Epidermal melanocyte (primary cell): ENCODE measurements around the gene PADI3.

ENCODE experiments used
- DNase-seq: peaks from one replicate; pipeline ENCODE4 v3.0.0; 2011; ENCODE audit warnings: low spot score; ENCODE audit not compliant: insufficient read length

The PADI3 gene

DNA sequence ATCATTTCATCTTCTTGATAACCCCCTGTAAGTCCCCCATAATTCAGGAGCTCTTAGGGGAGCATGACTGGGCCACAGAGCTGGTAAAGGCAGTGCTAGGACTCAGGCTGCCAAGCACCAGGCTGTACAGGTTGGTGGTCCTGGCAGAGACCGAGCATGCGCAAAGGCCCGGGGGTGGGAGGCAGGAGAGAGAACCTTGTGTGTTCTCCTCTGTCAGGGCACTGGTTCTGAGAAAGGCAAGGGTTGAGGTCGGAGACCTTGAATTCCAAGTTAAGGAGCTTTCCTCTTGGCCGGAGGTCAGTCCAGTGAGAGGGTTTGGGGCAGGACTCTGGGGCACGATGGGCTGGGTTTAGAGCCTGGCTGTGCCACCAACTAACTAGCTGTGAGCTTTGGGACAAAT lies 23.2 kb downstream of the PADI3 start:
- no peak for DNase-seq

- no peak for DNase-seq
Observed at GRCh38 chr1:17272646-17273045, 23.7 kb downstream of the PADI3 start.

GRCh38 chr1:17273096-17273495 lies 24.2 kb downstream of the PADI3 start:
- DNase-seq: no peak

- DNase-seq: peak; percentile 53
Observed at GRCh38 chr1:17274186-17275170, 25.6 kb downstream of the PADI3 start.

DNA sequence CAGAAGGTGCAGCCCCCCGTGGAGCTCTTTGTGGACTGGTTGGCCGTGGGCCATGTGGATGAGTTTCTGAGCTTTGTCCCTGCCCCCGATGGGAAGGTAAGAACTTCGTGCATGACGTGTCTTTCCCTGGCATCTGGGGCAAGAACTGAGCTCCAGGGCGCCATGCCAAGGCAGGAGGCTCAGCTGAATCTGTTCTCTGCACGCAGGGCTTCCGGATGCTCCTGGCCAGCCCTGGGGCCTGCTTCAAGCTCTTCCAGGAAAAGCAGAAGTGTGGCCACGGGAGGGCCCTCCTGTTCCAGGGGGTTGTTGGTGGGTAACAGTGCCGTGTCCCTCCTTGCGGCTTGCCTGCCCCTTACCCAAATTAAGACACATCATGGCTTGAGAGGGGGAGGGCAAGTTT lies 27.7 kb downstream of the PADI3 start:
- no peak for DNase-seq

DNA sequence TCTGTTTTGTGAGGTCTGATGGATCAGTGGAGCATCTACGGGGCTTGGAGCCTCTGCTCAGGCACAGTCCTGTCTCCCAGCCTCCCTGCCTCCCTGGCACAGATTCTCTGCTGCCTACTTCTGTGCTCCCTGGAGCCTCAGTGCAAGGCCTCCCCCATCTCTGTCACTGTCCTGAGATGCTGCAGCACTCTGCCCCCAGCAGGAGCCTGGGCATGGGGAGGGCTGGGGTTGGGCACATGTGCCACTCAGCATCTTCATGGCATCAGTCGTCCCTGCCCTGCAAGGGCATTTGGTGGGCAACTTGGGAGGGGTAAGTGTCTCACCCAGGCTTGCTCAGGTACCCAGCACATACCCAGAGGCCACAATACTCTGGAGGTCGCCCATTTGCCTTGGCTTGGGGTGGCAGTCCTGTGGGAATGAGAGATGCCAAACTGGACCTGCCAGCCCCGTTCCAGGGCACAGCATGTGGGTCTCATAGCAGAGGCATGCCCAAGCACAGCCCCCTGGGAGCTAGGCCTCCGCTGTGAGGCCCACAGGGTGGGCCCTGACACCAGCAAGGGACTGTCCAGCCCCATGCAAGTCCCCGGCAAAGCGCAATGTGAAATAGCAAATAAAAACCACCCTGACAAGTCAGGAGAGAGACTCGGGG lies 28.7 kb downstream of the PADI3 start:
- no peak for DNase-seq

GRCh38 chr1:17278996-17279830 lies 30.3 kb downstream of the PADI3 start:
- no peak for DNase-seq

DNA sequence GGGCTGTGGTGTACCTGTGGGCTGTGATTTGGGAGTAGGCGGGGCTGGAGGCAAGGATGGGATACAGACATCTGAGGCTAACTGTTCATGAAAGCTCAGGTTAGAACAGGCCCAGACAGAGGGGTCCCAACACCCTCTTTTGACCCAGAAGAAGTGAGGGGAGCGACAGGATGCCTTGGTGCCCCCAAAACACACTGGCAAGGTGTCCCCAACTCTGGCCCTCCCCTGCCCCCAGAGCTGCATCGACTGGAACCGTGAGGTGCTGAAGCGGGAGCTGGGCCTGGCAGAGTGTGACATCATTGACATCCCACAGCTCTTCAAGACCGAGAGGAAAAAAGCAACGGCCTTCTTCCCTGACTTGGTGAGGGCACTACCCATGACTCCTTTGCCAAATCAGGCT lies 31.5 kb downstream of the PADI3 start:
- no peak for DNase-seq

GRCh38 chr1:17280894-17281293 lies 32.0 kb downstream of the PADI3 start:
- no peak for DNase-seq

DNA sequence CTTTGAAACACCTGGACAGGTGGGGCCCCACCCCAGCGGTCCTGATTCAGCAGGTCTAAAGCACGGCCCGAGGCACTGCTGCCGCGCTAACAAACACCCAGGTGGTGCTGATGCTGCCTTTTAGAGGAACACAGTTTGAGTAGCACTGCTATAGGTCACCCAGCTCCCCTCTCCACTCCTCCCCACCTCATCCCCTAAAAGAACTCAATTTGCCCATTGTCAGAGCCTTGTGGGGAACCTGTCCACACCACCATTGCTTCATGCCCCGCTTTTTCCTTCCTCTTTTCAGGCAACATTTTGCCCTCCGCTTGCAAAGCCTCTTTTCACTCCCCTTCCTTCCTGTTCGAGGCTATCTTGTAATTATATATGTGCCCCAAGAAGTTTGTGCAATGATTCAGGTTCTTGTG lies 32.9 kb downstream of the PADI3 start:
- DNase-seq: no peak

DNA sequence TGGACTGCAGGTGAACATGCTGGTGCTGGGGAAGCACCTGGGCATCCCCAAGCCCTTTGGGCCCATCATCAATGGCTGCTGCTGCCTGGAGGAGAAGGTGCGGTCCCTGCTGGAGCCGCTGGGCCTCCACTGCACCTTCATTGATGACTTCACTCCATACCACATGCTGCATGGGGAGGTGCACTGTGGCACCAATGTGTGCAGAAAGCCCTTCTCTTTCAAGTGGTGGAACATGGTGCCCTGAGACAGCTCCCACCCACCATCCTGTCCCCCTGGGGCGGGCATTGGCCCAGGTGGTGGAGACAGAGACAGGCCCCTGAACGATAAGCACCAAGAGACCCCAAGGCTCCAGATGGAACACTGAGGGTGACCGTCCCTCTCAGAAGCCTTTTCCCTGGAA lies 33.9 kb downstream of the PADI3 start:
- no peak for DNase-seq

GRCh38 chr1:17286646-17287045 lies 37.7 kb downstream of the PADI3 start:
- no peak for DNase-seq

DNA sequence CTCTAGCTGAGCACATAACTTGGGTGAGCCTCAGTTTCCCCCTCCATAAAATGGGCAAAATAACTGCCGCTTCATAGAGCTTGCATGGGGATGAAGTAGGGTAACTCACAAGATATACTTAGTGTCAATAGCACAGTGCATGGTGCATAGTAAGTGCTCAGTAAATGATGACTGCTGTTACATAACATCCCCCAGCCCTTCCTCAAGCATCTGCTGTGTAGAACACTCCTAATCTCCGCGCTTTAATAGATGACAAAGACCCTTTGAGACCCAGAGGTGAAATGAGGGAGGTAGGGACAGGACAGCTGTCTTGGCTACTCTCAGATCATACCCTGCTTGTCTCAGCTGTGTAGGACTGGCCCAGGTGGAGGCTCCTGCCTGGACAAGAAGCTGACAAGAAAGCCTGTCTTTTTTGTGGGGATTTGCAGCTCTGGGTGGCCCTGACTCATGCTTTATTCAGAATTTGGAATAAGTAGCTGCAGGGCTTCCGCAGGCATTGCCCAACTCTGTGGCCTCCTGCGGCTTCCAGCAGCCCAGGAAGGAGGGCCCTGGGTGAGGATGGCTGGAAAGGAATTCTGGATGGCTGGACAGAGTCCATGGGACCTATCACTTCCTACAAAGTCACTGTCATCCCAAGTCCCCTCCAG lies 38.4 kb downstream of the PADI3 start:
- DNase-seq: no peak

- no peak for DNase-seq
Observed at GRCh38 chr1:17289721-17290120, 40.8 kb downstream of the PADI3 start.

DNA sequence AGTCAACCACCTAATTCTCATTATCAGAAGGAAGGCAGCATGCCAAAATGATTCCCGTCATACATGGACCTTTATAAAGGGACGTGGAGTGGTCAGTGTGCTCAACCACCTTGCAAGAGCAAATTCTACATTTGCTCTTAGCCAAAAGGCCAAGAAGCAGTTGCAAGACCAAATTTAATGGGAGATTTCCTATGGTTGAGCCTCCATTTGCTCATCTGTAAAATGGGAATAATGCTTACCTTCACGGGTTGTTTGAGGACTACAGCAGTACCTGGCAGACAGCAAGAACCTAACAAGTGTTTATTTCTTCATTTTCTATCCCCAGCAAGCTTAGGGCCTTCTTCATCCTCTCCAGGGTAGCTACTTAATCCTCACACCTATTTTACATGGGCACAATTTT lies 41.7 kb downstream of the PADI3 start:
- no peak for DNase-seq

DNA sequence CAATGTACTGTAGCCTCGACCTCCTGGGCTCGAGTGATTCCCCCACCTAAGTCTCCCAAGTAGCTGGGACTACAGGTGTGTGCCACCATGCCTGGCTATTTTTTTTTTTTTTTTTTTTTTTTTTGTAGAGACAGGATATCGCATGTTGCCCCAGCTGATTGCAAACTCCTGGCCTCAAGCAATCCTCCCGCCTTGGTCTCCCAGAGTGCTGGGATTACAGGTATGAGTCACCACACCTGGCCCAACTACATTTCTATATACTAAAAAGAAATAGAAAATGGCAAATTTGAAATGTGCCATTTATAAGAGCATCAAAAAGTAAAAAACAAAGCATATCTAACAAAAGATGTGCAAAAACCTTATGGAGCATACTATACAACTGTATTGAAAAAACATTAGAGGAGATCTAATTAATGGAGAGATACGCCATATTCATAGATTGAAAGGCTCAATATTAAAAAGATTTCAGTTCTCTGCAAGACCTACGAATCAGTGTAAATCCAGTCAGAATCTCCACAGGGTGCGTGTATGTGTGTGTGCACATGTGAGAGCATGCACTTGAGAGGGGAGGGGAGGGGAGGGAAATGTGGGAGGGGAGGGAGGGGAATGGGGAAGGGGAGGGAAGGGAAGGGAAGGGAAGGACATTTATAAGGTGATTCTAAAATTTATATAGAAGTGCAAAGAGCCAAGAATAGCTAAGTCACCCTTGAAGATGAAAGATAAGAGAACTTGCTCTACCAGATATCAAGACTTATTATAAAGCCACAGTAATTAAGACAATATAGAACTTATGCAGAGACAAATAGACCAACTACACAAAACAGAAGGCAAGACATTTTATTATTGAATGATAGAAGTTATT lies 43.6 kb downstream of the PADI3 start:
- DNase-seq: no peak

GRCh38 chr1:17293681-17294425 lies 45.0 kb downstream of the PADI3 start:
- no peak for DNase-seq

- no peak for DNase-seq
Observed at GRCh38 chr1:17295292-17295691, 46.4 kb downstream of the PADI3 start.

DNA sequence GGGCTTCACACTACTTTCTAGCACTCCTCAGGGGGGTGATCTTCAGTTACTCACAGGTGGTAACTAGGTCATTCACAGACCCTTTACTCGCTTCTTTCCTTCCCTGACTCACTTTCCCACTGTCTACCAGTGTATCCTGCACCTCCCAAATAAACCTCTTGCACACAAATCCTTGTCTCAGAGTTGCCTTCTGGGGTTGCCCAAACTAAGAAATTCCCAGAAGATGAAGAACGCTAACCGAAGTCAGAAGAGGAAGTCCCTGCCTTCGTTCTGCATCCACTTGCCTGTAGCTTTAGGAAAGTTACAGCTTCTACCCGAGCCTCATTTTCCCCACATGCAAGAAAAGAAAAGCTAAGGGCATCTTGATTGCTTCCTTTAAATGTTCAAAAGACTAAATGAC lies 47.2 kb downstream of the PADI3 start:
- DNase-seq: no peak

DNA sequence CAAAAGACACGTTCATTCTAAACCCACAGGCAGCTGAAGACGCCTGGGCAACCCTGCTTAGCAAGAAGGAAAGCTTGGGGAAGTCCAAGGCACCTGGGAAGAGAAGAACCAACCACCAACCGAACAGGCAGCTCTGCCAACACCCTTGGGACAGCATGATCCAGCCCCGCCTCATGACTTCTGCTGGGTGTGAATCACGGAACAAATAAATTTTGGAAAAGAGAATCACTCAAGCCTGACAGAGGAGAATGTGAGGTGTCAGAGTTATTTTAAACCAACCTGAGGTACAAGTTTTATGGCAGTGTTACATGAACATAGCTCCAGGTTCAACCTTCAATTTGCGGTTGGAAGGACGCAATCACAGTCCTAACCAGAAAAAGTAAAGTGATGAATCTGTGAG lies 49.1 kb downstream of the PADI3 start:
- DNase-seq: no peak
